Measurements from ENCODE around the gene FRMD5. TPM values are rescaled to one million over a fixed set of nuclear protein-coding genes. Genes with fewer than 3 reads are reported as not detected.

FRMD5 gene
- total and polyA plus RNA-seq, 2 experiments from 2014 or later: 0.51 to 3.8 TPM

DNA sequence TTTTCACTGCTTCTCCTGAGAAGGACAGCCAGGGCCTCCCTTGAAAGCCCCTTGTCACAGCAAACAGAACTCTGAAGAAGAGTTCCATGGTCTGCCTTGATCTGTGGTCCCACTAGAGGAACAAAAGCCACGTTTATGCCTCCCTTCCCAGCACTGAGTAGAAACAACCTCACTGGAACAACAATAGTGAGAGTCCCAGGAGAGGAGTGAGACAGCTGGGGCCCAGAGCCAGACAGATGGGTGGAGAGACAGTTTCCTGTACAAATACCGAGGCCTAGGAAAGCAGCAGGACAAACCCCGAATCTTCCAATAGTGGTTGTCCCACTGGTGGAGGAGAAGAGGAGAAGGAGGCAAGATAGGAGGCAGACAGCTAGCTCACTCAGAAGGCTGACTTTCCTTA lies 262.2 kb downstream of the FRMD5 start:
- no peak overlapping the region for H3K4me3 ChIP-seq
- no peaks in the 10 kb centered on the region for H4K20me1 ChIP-seq (ENCODE audit: insufficient read depth, poor library complexity, severe bottlenecking)
- no peak for DNase-seq (ENCODE audit: low spot score)

GRCh38 chr15:43931790-43932435 lies 263.2 kb downstream of the FRMD5 start:
- no peaks in the 10 kb centered on the region for H3K9me3 ChIP-seq (ENCODE audit: low read depth)
- H4K20me1 ChIP-seq (ENCODE audit: insufficient read depth, poor library complexity, severe bottlenecking): no peaks in the 10 kb centered on the region
- H3K4me1 ChIP-seq (ENCODE audit: insufficient read depth): no peaks in the 10 kb centered on the region
- WGBS (ENCODE audit: low lambda C conversion rate, missing lambda C conversion rate): 65% methylated on average over 3 of the region's 3 CpGs
- TF ChIP-seq EZH2phosphoT487 (IDR thresholded peaks at IDR 0.05; ENCODE audit: low read depth, severe bottlenecking, unreplicated experiment) (no peak), EZH2 (IDR thresholded peaks at IDR 0.05; ENCODE audit: borderline replicate concordance) (no peak)
- no peaks in the 10 kb centered on the region for H3K36me3 ChIP-seq (replicated peaks; ENCODE audit: insufficient read depth, low read depth)
- no peaks in the 10 kb centered on the region for H3K79me2 ChIP-seq
- DNase-seq (ENCODE audit: low spot score): no peak
- H3K9me2 ChIP-seq (replicated peaks; ENCODE audit: insufficient read depth): no peaks in the 10 kb centered on the region
- H3K27me3 ChIP-seq: no peaks in the 10 kb centered on the region
- H3K27ac ChIP-seq: no peak overlapping the region
- H3K4me2 ChIP-seq: no peak overlapping the region
- H3K4me3 ChIP-seq: no peak overlapping the region
- no peak overlapping the region for H2AFZ ChIP-seq

More for the DNA sequence above, 262.2 kb downstream of the FRMD5 start:
- no peaks in the 10 kb centered on the region for H3K27me3 ChIP-seq
- no peaks in the 10 kb centered on the region for H3K9me2 ChIP-seq (replicated peaks; ENCODE audit: insufficient read depth)
- H3K4me2 ChIP-seq: no peak overlapping the region
- no peaks in the 10 kb centered on the region for H3K79me2 ChIP-seq
- no peak for TF ChIP-seq EZH2 (IDR thresholded peaks at IDR 0.05; ENCODE audit: borderline replicate concordance)
- no peak for TF ChIP-seq EZH2phosphoT487 (IDR thresholded peaks at IDR 0.05; ENCODE audit: low read depth, severe bottlenecking, unreplicated experiment)
- no peak for TF ChIP-seq CTCF (IDR thresholded peaks at IDR 0.05; ENCODE audit: poor library complexity)
- no peak overlapping the region for H2AFZ ChIP-seq
- no peaks in the 10 kb centered on the region for H3K9me3 ChIP-seq (ENCODE audit: low read depth)
- WGBS (ENCODE audit: low lambda C conversion rate, missing lambda C conversion rate): 89% methylated on average over 3 of the region's 3 CpGs
- no peaks in the 10 kb centered on the region for H3K4me1 ChIP-seq (ENCODE audit: insufficient read depth)
- H3K36me3 ChIP-seq (replicated peaks; ENCODE audit: insufficient read depth, low read depth): no peaks in the 10 kb centered on the region
- H3K27ac ChIP-seq: no peak overlapping the region

DNA sequence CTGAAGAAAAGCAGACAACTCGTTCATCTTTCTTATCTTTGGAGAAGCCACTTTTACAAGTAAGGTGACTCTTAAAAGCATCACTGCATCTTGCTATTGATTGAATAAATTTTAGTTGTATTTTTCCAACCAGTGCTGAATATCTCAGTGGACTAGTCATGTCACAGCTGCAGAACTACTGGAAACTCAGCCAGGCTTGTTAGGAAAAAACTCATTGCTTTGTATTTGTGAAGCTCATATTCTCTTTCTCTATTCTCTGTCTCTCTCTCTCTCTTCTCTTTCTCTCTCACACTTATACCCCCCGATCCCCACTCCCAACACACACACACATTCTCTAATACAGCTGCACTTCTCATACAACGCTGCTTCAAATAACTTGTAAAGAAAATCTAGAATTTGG lies 264.0 kb downstream of the FRMD5 start:
- H3K4me3 ChIP-seq: no peak overlapping the region
- H3K79me2 ChIP-seq: no peaks in the 10 kb centered on the region
- no peak overlapping the region for H3K27ac ChIP-seq
- DNase-seq (ENCODE audit: low spot score): no peak
- H2AFZ ChIP-seq: no peak overlapping the region
- WGBS (ENCODE audit: low lambda C conversion rate, missing lambda C conversion rate): 89% methylated on average over 3 of the region's 3 CpGs
- H3K27me3 ChIP-seq: no peaks in the 10 kb centered on the region
- H3K9me3 ChIP-seq (ENCODE audit: low read depth): no peaks in the 10 kb centered on the region
- H3K9me2 ChIP-seq (replicated peaks; ENCODE audit: insufficient read depth): no peaks in the 10 kb centered on the region
- H4K20me1 ChIP-seq (ENCODE audit: insufficient read depth, poor library complexity, severe bottlenecking): no peaks in the 10 kb centered on the region
- TF ChIP-seq CTCF (IDR thresholded peaks at IDR 0.05; ENCODE audit: poor library complexity): no peak
- no peak for TF ChIP-seq EZH2 (IDR thresholded peaks at IDR 0.05; ENCODE audit: borderline replicate concordance)
- no peak for TF ChIP-seq EZH2phosphoT487 (IDR thresholded peaks at IDR 0.05; ENCODE audit: low read depth, severe bottlenecking, unreplicated experiment)
- no peaks in the 10 kb centered on the region for H3K36me3 ChIP-seq (replicated peaks; ENCODE audit: insufficient read depth, low read depth)
- no peak overlapping the region for H3K4me2 ChIP-seq
- no peaks in the 10 kb centered on the region for H3K4me1 ChIP-seq (ENCODE audit: insufficient read depth)

GRCh38 chr15:43930556-43930955 lies 264.5 kb downstream of the FRMD5 start:
- Histone ChIP-seq H3K4me3 (no peak overlapping the region), H3K27me3 (no peaks in the 10 kb centered on the region), H3K79me2 (no peaks in the 10 kb centered on the region), H4K20me1 (ENCODE audit: insufficient read depth, poor library complexity, severe bottlenecking) (no peaks in the 10 kb centered on the region), H3K4me2 (no peak overlapping the region), H3K9me2 (replicated peaks; ENCODE audit: insufficient read depth) (no peaks in the 10 kb centered on the region), H3K36me3 (replicated peaks; ENCODE audit: insufficient read depth, low read depth) (no peaks in the 10 kb centered on the region), H2AFZ (no peak overlapping the region), H3K9me3 (ENCODE audit: low read depth) (no peaks in the 10 kb centered on the region), H3K27ac (no peak overlapping the region), H3K4me1 (ENCODE audit: insufficient read depth) (no peaks in the 10 kb centered on the region)
- WGBS (ENCODE audit: low lambda C conversion rate, missing lambda C conversion rate): 84% methylated on average over 5 of the region's 5 CpGs
- no peak for DNase-seq (ENCODE audit: low spot score)
- TF ChIP-seq EZH2 (IDR thresholded peaks at IDR 0.05; ENCODE audit: borderline replicate concordance) (no peak), CTCF (IDR thresholded peaks at IDR 0.05; ENCODE audit: poor library complexity) (no peak), EZH2phosphoT487 (IDR thresholded peaks at IDR 0.05; ENCODE audit: low read depth, severe bottlenecking, unreplicated experiment) (no peak)
